GM18511 (cell line): ENCODE measurements around the gene UBL3.

Experiments used
- ATAC-seq: cut with Tn5 transposase; IDR thresholded peaks from one replicate; pipeline ENCODE4 v1.9.1; 2021; ENCODE audit warnings: mild to moderate bottlenecking, moderate library complexity; ENCODE audit not compliant: unreplicated experiment

UBL3 gene

DNA sequence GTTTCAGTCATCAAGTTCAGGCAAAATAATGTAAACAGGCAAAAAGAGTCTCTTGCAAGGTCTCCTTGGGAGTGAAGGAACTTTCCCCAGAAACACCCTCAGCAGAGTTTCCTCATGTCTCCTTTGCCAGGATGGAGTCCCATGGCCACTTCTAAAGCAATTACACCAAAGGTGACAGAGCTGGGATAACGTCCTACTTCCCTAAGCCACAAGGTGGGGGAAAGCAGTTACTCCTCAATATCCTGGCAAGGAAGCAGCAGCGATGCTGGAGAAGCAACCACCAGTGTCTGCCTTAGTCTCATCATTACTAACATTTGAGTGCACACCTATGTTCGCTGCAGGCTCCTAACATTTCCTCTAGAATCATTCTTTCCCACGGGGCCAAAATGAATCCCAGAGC lies 88.6 kb downstream of the UBL3 start:
- ATAC-seq: no peak

DNA sequence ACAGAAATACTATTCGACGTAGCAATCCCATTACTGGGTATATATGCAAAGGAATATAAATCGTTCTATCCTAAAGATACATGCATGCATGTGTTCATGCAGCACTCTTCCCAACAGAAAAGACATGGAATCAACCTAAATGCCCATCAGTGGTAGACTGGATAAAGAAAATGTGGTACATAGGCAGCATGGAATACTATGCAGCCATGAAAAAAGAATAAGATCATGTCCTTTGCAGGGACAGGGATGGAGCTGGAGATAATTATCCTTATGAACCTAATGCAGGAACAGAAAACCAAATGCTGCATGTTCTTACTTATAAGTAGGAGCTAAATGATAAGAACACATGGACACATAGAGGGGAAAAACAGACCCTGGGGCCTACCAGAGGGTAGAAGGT lies 89.3 kb downstream of the UBL3 start:
- ATAC-seq: no peak

DNA sequence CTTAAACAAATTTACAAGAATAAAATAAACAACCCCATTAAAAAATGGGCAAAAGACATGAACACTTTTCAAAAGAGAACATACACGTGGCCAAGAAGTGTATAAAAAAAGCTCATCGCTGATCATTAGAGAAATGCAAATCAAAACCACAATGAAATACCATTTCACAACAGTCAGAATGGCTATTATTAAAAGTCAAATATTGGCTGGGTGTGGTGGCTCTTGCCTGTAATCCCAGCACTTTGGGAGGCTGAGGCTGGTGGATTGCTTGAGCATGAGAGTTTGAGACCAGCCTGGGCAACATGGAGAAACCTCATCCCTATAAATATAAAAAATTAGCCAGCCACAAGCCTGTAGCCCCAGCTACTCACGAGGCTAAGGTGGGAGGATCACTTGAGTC lies 89.9 kb downstream of the UBL3 start:
- ATAC-seq: no peak

DNA sequence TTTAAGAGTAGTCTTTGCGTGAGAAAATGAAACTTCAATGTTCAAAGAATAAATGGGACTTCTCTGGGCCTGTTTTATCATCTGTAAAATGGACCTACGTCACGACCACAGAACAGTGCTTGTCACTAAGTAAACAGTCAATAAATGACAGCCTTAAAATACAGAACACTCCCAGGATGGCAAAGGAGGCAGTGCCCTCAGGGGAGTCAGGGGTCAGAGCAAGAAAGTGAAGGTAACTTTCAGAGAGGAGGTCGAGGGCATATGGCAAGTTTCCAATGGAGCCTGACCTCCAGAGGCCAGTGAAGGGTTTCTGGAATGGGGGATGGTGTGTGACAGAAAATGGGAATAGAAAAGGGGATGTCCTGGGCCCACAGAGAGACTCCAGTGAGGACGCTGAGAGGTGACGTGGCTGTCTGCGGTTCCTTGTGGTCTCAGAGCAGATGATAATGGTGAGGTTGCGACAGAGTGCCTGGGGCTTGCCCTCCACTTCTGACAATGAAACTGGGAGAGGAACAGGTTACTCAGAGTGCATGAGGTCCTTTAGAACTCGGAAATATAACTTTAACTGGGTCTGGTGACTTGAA lies 91.8 kb downstream of the UBL3 start:
- peak; percentile 96 for ATAC-seq

DNA sequence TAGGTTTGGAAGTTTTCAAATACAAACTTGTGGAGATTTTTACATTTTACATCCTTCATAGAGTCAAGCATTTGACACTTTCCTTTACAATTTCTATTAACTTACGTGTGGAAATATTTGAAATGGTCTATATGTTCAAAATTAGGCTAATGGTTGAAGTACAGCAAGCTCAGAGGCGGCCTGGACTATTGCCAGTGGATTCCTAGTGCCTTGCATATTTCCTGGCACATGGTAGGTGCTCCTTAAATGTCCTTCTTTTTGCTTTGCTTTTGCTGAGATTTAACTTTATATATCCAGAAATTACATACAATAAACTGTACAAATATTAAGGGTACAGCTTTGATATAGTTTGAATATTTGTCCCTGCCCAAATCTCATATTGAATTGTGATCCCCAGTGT lies 93.9 kb downstream of the UBL3 start:
- ATAC-seq: no peak

DNA sequence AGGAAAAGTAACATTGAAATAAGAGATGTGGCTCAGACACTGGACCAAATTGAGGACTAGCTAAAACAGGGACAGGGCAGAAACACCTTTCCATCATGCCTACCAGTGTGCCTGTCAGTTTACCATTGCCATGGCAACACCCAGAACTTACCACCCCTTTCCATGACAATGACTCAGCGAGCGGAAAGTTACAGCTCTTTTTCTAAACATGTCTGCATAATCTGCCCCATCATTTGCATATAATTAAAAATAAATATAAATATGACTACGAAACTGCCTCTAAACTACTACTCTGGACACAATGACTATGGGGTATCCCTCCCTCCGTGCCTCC lies 96.0 kb downstream of the UBL3 start:
- ATAC-seq: no peak

DNA sequence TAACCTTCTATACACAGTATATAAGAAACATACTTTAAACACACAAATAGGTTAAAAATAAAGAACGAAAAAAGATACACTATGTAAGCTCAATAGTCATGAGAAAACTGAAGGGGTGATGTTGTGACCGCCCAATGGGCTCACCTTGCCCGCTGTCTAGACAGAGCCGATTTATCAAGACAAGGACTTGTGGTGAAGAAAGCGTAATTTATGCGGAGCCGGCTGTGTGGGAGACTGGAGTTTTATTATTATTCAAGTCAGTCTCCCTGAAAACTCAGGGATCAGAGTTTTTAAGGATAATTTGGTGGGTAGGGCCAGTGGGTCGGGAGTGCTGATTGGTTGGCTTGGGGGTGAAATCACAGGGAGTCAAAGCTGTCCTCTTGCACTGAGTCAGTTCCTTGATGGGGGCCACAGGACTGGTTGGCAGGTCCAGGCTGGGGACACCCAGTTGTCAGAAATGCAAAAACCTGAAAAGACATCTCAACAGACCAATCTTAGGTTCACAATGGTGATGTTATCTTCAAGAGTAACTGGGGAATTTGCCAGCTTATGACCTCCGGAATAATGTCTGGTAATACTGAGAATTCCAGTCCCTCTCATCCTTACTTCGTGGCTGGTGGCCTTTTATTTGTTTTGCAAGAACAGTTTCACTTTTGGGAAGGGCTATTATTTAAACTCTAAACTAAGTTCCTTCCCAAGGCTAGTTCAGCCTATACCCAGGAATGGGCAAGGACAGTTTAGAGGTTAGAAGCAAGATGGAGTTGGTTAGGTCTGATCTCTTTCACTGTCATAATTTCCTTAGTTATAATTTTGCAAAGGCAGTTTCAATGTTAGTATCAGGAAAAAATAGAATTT lies 96.6 kb downstream of the UBL3 start:
- no peak for ATAC-seq

DNA sequence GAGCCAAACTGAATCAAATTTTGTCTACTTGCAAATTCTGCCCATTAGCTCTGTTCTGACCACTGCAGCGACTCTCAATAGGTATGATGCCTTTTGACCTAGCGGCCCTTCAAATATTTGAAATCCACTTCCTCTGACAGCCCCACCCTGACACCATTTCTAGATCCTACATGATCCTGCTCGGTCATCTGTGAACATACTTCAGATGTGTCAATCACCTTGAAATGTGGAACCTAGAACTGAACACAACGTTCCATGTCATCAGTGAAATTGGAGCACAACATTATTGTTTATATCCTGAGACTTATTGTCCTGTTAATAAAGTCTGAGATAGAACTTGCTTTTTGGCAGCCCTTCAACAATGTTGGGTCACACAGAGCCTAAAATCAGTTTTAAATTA lies 98.2 kb downstream of the UBL3 start:
- ATAC-seq: no peak

DNA sequence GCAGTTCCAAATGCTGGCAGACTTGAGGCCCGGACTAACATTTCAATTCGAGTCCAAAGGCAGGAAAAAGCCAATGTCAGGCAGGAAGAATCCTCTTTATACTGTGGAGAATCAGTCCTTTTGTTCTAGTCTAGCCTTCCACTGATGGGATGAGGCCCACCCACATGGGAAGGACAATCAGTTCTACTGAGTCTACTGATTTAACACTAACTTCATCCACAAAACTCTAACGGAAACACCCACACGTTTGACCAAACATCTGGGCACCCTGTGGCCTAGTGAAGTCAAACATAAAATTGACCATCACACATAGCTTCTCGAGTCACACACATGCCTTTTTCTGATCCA lies 100.3 kb downstream of the UBL3 start:
- no peak for ATAC-seq

DNA sequence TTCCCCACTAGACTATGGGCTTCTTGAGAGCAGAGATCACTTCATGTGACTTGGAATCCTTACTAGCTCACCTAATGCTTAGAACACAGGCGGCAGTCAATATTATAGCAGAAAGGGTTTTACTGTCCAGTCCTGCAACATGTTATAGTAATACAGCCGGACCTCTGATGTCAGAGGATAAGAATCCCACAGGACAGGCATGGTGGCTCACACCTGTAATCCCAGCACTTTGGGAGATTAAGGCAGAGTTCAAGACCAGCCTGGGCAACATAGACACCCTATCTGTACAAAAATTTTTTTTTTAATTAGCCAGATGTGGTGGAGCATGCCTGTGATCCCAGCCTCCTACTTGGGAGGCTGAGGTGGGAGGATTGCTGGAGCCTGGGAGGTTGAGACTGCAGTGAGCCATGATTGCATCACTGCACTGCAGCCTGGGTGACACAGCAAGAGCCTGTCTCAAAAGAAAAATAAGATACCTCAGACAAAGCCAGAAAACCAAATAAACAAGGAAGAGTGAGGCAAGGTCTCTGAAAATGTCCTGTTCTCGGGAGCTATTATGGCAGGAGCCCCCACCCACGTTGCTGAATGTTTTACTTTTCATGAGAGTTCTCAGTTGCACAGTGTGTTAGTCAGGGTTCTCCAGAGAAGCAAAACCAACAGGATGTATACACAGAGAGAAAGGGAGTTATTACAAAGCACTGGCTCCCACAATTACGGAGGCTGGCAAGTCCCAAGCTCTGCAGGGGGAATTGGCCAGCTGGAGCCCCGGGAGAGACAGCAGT lies 100.8 kb downstream of the UBL3 start:
- no peak for ATAC-seq

DNA sequence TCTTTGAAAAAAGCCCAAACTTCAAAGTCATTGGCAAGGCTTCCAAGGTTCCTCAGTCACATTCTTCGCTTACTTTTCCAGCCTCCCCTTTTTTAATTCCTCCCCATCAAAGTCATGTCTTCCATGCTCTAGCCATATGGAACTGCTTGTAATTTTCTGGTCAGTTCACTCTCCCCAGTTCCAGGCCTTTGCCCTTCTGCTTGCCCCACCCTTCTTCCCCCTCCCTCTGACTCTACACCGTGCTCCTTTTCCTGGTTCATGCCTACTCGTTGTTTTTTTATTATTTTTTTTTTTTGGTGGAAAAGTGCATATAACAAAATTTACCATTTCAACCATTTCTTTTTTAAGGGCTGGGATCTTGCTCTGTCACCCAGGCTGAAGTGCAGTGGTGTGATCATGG lies 102.3 kb downstream of the UBL3 start:
- no peak for ATAC-seq

DNA sequence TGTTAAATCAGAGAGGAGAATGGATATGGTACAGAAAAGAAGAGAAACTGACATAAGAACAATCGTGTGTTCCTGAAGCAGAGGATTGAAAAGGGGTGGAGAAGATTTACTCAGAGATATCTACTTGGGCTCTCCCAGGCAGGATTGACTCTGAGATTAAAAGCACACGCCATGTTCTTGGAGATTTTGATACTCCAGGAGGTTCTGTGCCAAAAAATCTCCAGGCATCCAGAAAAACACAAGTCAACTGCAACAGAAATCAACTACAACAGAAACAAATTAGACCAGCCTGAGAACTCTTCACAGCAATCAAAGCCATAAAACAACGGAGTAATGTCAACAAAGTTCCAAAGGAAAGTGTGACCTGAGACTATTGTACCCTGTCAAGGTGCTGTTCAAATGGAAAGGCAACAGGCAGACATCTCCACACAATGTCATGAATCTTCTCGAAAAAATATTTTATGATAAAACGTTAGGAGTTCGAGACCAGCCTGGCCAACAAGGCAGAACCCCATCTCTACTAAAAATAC lies 104.2 kb downstream of the UBL3 start:
- no peak for ATAC-seq

DNA sequence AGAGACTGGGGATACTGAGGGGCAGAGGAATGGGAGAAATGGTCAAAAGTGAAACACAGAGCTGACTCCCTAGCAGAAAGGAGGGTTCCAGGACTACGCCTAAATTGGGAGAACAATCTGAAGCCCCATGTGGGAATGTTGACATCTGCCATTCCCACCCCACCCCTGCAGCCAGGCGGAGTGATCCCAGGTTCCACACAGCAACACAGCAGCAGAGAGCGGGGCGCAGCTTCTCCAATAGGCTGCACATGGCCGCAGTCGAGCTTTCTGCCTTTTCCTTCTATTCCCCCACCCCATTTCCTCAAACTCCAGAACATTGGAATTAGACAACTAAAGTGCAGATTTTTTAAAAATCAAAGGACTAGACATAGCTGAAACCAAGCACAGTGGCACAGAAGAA lies 104.7 kb downstream of the UBL3 start:
- no peak for ATAC-seq

DNA sequence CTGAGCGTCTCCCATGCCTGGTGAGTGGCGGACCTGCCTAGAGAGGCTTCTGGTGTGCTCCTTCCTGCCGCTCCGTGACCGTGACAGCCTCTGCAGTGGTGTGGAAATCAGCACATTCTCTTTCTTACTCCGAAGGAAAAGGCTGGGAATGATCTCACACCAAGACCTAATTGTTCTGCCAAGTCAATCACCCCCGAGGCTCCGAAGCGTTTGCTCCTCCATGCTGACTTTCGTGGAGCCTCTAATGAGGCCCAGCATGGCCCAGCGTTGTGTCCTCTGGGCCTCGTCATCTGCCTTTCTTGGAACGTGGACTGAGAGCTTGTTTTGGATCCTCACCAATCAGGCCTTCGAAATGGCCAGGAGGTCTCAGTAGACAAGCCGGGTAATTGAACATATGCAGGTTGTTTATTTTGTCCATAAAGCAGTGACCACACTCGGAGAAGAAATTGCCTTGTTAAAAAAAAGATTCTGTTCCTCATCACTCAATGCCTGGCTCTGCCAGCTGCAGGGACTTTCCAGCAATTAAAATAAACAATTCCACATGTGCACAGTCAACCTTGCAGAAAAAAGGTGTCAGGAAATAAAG lies 107.1 kb downstream of the UBL3 start:
- ATAC-seq: no peak

DNA sequence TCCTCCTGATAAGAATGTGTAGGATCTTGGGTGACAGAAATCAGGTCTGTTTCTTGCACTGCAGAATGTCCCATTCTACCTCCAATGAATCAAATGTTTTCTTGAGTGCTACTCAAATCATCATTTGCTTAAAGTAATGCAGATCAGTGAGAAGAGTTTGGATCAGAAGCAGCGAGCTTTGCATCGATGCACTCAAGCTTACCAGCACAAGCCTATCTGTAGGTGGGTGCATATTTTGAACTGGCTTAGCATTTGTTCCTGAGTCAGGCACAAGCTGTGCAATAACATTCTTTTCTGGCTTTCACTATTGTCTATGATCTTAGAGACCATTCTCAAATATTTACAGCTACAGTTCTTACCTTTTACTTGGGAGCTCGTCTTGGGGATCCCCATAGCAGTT lies 109.5 kb downstream of the UBL3 start:
- ATAC-seq: no peak

DNA sequence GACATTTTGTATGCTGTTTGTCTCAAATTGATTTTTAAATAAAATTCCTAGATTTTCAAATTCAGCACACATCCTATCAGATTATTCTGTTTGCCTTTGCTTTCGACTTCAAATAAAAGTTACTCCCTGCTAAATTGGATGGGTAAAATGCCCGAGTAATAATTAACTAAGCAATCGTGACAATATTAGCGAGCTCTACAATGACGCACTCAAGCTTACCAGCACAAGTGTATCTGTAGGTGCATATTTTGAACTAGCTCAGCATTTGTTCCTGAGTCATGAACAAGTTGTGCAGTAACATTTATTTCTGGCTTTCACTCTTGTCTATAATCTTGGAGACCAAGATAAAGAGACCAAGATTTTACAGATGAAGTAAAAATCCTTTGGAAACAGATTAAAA lies 113.4 kb downstream of the UBL3 start:
- no peak for ATAC-seq

DNA sequence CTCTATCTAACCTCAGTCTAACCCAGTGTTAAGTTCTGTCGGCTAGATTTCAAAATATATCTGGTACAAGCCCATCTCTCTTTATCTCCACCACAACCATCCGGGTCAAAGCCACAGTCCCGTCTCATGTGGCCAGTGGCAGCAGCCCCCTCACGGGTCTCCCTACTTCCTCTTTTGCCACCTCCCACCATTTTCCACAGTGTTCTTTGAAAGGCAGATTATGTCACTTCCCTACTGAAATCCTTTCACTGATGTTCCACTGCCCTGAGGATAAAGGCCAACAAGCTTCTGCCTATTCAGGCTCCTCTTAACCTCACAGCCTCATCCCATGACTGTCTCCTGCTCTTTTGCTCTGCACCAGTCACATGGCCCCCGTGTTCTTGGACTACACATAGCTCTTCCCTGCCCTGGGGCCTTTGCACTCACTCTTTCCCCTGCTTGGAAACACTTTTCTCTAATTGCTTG lies 117.2 kb downstream of the UBL3 start:
- no peak for ATAC-seq

DNA sequence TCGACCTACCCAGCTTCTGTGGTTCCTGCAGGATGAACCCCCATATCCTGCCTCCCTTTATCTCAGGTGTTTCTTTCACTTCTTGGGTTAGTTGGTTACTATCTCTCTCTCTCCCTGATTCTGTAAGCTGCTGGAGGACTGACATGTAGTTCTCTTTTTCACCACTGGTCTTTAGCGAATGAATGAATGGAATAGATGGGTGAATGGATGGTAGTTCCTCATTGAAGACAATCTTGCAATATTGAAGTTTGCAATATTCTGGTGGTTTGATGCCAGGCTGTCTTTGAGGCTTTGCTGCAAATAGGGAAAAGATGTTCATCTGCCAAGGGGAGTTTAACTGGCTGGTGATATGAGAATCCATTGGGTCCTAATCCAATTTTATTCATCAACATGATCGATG lies 120.2 kb downstream of the UBL3 start:
- no peak for ATAC-seq

DNA sequence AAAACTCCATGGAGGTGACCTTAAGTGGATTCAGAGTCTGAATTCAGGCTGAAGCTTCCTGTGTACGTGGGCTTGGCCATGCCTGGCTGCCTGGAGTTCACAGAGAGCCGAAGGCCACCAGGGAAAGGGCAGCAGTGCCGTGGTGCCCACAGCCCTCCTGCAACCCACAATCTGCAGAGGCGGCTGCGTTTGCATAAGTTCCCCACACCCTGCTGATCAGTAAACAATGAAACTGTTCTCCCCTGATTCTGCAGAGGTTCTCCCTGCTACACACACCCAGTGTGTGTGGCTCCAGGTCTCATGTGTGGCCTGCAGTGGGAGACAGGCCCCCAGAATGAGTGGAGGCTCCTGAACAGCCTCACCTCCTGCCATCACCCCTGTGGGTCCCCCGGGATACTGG lies 128.0 kb downstream of the UBL3 start:
- ATAC-seq: peak; percentile 45

DNA sequence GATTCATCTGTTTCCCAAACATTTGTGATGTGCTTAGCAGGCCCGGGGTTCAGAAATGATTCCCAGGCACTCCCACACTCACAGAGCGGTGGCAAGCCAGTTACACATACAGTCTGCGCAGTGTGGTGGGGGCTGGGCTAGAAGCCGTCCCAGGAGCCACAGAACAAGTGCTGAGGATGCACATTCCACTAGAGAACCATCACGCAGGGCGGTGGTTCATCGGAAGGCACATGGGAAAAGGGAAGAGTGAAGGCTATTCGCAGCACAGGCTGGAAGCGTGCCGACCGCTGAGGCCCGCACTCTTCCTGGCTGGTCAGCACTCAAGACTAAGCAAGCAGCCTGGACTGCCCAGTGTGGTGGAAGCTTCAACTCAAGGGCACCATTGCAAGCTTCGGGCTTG lies 128.7 kb downstream of the UBL3 start:
- no peak for ATAC-seq

DNA sequence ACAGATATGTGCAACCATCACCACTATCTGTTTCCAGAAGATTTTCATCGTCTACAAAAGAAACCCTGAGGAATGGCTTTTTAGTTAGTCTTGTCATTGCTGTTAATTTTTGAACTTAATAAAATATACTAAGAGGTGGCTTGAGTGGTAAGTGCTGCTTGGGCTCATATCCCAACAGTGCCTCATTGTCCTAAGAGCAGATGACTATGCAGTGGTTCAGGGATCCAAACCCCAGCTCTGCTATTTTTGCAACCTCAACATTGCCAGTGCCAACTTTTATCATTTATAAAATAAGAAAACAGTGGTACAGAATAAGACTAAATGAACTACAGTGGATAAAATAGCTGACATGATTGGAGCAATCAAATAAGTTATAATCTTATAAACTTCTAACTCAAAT lies 131.7 kb downstream of the UBL3 start:
- ATAC-seq: no peak

DNA sequence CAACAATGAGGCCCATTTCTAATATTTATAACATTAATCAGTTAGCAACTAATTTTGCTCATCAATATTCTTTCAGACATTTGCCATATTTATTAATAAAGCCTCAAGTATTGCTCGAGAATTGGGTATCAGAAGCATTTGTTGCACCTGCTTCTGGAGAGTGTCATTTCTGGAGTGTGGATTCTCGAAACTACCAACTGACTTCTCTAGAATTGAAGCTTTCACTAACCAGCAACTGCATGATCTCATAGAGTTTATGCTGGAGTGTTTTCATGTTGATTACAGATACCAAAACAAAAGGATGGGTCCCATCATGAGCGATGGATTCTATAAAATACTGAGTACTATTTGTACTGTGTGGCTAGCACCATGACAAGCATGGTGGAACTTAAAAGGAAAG lies 133.9 kb downstream of the UBL3 start:
- ATAC-seq: no peak
